Neural cell (in vitro differentiated cells): ENCODE results near the gene RAB7B.

Experiments used
- CTCF ChIP-seq: fragments of 450-650 bp; IDR thresholded peaks from 2 replicates; pipeline ENCODE4 v1.5.1; 2014; ENCODE audit warnings: antibody characterized with exemption, mild to moderate bottlenecking, moderate library complexity; ENCODE audit not compliant: poor library complexity, severe bottlenecking
- POLR2AphosphoS5 ChIP-seq: IDR thresholded peaks from 2 replicates; pipeline ENCODE4 v1.6.1; 2012
- REST ChIP-seq: IDR thresholded peaks from 2 replicates; pipeline ENCODE4 v1.6.1; 2012; ENCODE audit warnings: borderline replicate concordance

- no peak for TF ChIP-seq REST
- TF ChIP-seq POLR2AphosphoS5: no peak
- no peak for TF ChIP-seq CTCF
These were observed 52.2 kb downstream of the RAB7B start for GRCh38 chr1:205950826-205951549.
